Endometrial microvascular endothelial cells (primary cell): ENCODE data around the gene ANXA6. TPM values are rescaled to one million over a fixed set of nuclear protein-coding genes. Genes with fewer than 3 reads are reported as not detected.
"Not testable (repeated sequence)": the region's sequence is repeated elsewhere in the genome, so short reads cannot be mapped to it uniquely, and the experiment has no call there.

Source experiments
- in situ Hi-C: cut with HindIII; loops from 2 replicates; pipeline ENCODE4 v1.10.0; 2017; ENCODE audit warnings: low sequenced_read_pairs, low pct_unique_long_range_greater_than_20kb; ENCODE audit errors: inconsistent ontology term
- total RNA-seq: library from RNA; depleted of rRNA; stranded (reverse); fragments of >200 nt; gene quantifications from one replicate; pipeline ENCODE4 v1.2.3, GENCODE V29; 2015; ENCODE audit errors: inconsistent ontology term

Gene ANXA6
- total RNA-seq, 1 donor from 2014 or later, result 311 TPM

DNA sequence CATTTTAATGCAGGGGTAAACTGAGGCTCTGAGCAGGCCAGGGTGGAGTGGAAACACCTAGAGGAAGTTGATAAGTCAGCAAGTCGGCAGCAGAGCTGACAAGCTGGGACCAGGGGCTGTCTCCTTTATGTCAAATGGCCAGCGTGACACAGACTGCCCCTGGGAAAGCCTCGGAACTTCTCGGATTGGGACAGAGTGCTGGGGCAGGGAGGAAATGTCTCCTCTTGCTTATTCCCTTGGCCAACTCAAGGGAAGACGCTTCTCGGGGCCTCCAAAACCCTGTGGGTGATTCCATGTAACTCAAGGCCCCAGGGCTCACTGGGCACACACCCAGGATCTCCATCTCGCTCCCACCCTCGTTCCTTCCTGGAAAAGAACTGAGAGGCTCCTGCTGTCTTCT lies 25.4 kb upstream of the ANXA6 start:
- in situ Hi-C loops, result no loop called here

DNA sequence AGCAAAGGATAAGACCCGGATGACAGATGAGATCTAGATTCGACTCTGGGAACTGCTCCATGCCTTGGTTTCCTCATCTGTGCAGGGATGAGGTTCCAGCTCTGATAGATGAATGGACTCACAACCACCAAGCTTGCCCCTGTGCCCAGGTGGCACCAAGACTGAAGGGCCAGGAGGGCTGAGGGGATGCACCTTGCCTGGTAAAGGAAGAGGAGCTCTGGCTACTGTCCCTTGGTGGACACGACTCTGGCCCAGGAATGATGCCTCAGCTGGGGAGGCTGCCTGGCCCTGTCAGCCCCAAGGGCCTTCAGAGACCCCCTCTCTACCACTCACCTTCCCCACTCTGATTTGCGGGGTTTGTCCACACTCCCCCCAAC lies 24.9 kb upstream of the ANXA6 start:
- in situ Hi-C loops, result no loop called here

DNA sequence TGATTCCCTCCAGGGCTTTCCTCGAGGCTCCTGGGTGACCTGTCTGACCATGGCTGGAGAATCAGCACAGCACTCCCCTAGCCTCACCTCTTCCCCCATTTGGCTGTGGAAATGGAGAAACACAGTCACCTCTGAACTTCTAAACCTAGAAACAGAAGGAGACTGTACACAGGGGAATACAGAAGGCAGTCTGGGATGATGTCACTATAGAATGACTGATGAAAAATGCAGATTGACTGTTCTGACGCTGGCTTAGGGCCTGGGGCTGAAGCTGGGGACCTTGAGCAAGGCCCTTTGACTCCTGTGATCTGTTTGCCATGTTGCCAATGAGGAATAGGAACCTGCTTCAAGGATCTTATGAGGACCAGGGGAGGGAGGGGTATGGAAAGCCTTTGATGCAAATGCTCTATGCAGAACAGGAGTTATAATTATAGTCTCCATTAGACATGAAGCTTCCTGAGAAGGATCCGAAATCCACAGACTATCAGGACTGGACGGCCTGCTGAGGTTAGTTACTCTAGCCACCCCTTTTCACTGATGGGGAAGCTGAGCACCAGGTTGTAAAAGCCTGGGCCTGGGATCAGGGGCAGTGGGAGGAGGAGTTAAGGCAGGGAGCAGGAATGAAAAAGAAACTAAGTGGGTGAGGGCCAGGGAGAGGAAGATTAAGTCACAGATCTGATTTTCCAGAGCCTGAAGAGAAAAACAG lies 24.4 kb upstream of the ANXA6 start:
- in situ Hi-C loops, result no loop called here

DNA sequence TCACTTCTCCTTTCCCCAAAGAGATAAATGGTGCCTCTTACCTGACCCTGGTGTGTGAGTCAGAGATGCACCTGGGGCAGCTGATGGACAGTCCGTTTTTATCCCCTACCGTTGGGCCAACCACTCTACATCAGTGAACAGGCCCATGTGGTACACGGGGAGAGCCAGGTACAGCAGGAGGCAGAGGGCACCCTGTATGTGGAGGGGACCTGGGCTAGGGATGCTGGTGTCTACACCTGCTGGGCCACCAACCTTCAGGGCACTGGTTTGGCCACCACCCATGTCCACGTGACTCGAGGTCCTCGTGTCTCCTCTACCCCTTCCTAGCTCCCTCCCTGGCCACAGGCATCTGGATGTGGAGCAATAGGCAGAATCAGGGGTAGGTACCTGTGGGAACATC lies 22.7 kb upstream of the ANXA6 start:
- in situ Hi-C loops, result no loop called here

DNA sequence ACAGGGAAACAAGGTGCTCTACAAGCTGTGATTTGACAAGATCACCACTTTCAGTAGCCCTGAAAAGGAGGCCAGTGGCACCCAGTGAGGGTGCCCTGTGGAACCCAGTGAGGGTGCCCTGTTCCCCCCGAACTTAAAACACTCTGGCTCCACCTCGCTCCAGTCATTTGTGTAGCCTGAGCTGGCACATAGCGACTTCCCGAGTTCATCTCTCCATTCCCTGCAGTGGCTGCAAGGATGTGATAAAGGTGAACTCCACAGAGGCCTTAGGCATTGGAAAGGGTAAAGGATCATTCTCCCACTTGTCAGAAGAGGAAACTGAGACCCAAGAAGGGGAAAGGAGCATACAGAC lies 21.9 kb upstream of the ANXA6 start:
- in situ Hi-C loops, result no loop called here

DNA sequence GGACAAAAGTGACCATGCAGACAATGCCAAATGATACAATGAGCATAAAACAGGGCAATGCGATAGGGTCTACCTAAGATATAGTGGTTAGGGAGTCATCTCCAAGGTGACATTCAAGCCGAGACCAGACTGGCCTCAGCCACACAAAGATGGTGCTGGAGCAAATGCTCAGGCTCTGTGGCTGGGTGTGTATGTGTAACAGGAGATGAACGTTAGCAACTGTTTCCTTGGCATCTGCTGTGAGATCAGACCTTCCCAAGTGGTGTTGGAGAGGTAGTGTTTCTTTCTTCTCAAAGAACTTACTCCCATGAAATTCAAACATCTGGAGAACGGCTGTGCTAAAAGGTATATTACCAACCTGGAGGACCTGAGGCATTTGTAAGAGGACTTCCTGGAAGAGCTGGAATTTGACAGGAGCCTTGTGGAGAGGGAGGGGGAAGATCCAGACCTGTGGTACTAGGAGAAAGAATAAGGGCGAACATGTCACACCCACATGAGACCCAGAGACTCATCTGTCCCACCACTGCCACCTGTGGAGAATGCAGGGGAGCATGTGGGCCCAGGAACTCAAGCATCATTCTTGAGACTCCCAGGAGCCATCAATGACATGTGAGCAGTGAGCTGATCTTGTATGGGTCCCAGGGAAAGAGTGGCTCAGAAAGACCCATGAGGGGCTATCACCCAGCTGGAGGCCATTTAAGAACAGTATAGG lies 21.4 kb upstream of the ANXA6 start:
- in situ Hi-C loops, result no loop called here

DNA sequence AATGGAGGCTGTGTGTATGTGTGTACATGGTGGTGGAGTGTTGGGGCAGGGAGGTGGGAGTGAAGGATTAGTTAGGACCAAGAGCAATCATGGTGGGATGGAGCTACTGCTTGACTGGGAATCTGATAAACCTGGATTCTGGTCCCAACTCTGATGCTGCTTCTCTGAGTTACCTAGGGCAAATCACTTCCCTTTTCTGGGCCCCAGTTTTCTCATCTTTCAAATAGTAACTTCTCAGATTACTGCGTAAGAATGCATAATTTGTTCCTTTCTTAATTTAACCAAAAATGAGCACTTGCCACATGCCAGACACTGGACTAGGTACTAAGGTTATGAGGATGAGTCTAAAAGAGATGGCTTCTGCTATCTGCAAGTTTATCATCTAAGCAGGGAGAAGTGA lies 20.8 kb upstream of the ANXA6 start:
- in situ Hi-C loops, result no loop called here

DNA sequence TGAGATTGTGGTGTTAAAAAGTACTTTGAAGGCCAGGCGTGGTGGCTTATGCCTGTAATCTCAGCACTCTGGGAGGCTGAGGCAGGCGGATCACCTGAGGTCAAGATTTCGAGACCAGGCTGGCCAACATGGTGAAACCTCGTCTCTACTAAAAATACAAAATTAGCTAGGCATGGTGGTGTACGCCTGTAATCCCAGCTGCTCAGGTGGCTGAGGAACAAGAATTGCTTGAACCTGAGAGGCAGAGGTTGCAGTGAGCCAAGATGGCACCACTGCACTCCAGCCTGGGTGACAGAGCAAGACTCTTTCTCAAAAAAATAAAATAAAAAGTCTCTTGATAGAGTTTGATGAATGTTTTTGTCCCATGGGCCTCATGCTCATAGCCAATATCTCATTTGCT lies 18.7 kb upstream of the ANXA6 start:
- in situ Hi-C loops, result not testable (repeated sequence)

DNA sequence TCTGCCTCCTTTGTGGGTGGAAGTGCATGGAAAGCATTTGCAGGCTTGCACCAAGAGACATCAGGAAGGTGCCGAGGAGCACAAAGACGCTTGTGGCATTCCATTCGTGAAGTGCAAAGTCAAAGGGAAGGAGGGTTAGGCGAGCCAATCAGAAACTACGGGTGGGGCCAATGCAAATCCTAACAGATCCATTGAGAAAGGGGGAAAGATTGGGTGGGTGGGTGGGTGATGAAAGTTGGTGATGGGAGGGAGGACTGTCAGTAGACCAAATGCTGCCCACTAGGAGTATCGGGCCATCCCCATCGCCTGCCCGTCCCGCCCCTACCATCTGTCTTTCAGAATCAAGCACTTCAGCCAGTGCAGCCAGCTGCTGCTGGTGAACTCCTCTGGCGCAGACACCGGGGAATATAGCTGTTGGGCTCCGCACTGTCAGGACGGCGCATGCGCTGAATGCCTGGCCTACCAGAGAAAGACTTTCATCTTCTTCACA lies 17.1 kb upstream of the ANXA6 start:
- in situ Hi-C loops, result no loop called here

DNA sequence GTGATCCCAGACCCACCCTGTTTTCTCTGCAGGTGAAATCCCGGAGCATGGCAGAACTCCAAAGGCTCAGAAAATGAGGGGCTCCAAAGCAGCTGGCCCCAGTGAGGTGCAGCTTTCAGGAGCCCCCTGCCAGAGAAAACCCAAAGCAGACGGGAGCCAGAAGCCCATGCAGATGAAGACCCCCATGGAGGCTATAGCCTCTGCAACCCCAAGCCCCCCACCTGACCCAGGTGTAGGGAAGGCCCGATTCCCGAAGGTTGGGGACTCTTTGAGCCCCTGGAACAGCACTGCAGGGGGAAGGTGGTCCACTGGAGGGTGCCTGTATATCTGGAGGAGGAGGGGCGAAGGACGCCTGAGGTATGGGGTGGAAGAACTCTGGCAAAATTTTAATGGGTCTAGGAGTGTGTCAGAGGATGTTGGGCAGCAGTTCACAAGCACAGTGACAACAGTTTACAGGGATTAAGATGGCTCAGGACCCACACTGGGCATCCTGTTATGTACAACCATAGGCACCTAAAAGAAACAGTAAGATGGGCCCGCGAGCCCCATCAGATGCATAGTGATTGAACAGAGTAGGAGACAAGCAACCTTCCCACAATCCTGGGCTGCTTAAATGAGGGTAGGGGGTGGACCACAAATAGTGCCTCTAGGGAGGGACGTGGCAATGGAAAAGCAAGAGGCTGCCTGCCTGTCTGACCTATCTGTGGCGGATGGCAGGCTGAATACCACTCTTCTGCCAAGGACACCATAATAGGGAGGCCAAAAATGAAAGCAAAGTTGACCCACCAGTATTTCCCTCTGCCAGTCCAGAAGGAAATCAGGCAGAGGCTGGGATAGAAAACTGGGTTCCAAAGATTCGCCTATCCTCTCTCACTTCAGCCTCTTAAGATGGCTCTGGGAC lies 16.4 kb upstream of the ANXA6 start:
- in situ Hi-C loops, result no loop called here

DNA sequence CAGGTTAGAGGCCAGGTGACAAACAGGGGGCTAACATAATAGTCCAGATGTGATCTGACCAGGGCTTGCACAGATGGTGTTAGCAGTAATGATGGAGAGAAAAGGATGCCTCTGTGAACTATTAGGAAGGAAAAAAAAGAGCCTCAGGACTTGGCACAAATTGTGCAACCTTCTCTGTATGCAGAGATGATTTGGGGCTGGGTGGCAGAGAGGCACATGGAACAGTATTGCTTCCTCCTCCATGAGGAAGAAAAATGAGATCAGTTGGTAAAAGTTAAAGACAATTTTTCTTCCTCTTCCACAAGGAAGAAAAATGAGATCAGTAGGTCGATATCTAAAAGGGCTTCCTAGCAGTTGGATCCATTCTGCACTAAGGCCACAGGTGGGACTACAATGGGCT lies 13.9 kb upstream of the ANXA6 start:
- in situ Hi-C loops, result no loop called here

DNA sequence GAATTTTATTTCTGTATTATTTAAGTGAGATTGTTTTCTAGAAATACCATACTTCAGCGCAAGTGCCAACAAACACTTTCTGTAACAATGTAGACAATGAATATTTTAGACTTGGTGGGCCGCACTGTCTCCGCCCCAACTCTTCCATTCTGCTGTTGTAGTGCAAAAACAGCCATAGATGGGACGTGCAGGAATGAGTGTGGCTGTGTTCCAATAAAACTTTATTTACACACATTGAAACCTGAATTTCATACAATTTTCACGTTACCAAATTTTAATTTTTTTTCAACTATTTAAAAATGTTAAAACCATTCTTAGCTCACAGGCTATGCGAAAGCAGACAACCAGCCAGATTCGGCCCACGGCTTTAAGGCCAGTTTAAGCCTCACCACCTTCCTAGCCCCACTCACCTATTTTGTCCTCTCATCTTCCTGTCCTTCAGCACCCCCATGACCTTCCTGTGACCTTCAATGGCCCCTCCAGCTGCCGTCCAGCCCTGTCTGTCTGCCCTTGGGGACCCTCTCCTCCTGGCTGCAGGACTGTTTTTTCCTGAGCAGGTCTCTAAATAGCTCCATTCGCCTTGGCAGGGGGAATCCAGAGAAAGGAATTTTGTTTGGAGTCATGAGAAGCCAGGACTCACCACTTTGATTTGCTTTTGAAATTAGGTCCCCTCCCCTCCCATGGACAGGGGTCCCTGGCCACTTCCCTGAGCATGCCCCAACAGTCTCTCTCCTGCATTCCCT lies 11.2 kb upstream of the ANXA6 start:
- in situ Hi-C loops, result no loop called here

DNA sequence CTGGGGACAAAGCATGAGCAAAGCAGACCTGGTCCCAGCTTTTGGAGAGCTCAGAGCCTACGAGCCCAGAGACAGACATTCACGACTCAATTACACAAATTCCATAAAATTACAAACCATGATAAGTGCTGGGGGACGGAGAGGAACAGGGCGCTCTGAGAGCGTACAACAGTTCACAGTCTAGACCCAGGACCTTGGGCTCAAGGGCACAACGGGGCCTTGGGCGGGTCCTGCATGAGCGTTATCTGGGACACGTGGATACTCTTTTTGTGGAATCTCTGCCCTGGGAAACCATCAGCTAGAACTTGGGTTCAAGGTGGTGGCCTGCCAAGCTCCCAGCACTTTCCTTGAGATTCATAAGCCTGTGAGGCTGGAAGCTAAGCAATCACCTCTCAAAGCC lies 9.4 kb upstream of the ANXA6 start:
- in situ Hi-C loops, result no loop called here

DNA sequence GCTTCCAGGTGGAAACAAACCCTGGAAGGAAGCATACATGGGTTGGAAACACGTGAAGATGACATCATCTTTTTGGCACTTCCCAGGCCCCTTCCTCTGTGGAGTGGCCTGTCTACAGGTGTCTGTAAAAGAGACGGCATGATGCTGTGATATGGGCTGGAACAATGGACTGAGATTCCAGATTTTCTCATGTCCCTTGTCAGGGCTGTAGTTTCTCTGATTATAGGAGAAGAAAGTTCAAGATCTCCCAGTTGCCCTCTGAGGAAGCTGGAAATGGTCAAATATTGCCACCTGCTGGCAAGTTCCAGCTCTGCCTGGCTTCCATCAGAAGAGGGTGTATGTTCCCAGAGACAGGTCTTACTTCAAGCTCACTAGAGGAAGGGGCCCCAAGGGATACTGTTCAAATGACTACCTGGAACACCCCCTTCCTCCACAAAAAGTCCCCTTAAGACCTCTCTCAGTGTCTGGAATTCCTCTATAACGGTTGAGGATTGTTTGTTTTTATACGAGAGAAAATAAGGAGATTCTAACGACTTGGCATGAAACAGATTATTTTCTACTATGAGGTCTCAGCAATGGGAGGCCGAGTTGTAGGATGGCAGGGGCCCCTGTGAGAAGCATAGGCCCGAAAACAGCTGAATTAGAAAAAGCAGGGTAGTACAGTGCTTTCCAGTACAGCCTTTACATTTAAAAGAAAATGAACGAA lies 7.3 kb upstream of the ANXA6 start:
- in situ Hi-C loops, result no loop called here

DNA sequence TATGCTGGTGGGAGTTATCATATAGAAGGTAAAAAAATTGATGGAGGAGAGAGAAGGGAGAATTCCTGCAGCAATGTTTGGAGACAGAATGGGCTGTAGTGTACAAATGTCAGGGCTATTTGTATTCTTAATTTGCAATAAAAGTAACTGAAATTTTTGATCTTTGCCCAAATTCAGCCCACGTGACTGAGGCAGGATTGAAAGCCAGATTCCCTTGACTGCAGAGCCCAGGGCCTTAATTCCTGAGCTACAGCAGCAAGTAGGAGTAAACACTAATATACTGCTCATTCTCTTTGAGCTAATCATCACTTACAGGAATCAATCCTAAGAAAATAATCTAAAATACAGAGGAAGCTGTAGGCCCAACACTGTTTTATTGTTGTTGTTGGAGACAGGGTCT lies 5.2 kb upstream of the ANXA6 start:
- in situ Hi-C loops, result no loop called here

DNA sequence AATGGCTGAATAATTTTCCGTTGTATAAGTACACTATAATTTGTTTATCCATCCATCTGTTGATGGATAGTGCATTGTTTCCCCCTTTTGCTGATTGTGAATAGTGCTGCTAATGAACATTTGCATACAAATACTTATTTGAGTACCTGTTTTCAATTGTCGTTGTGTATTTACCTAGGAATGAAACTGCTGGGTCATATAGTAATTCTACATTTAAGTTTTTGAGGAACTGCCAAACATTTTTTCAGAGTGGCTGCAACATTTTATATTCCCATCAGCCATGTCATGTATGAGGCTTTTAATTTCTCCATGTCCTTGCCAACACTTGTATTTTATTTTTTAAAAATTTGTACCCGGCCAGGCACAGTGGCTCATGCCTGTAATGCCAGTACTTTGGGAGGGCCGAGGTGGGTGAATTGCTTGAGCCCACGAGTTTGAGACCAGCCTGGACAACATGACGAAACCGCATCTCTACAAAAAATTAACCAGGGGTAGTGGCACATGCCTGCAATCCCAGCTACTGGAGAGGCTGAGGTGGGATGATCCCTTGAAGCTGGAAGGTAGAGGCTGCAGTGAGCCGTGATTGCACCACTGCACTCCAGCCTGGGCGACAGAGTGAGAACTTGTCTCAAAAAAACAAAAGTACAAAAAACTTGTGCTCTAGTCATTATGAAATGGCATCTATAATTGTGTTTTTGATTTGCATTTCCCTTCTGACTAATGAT lies 2.2 kb upstream of the ANXA6 start:
- in situ Hi-C loops, result no loop called here

DNA sequence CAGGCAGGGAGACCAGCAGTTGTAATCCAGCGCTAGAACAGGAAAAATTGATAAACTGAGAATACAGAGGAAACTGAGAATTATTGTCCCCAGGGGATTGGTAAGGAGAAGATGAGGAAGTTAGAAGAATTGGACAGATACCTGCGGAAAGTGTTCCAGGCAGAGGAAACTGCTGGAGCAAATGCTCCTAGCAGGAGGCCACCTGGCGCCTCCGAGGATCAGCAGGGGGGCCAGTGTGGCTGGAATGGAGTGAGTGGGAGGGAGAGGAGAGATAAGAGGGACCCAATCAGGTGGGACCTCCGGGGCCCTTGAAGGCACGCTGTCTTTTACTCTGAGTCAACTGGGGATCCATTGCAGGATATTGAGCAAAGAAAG lies 695 bp upstream of the ANXA6 start:
- in situ Hi-C loops, result no loop called here
